H9 (cell line): Measurements from ENCODE around the gene GPC1. TPM values are rescaled to one million over a fixed set of nuclear protein-coding genes. Genes with fewer than 3 reads are reported as not detected.
A peak's percentile ranks its signal among the peaks of the same experiment; 100 is the strongest.

ENCODE experiments used
- DNase-seq: peaks from one replicate; pipeline ENCODE4 v3.0.0-alpha.2; 2017
- H2AFZ ChIP-seq: one replicate; pipeline ENCODE4 v1.6.1; 2013; ENCODE audit warnings: mild to moderate bottlenecking, low read length, control low read depth, moderate library complexity
- H2AK5ac ChIP-seq: 2 replicates; pipeline ENCODE4 v1.6.1; 2013; ENCODE audit warnings: low read length, control low read depth, mixed read lengths; ENCODE audit not compliant: insufficient read length
- H2BK120ac ChIP-seq: one replicate; pipeline ENCODE4 v1.6.1; 2013; ENCODE audit warnings: low read depth, mild to moderate bottlenecking, low read length, control low read depth, inconsistent platforms; ENCODE audit not compliant: poor library complexity, severe bottlenecking
- H2BK12ac ChIP-seq: 2 replicates; pipeline ENCODE4 v1.6.1; 2013; ENCODE audit warnings: low read length, control low read depth, mixed read lengths, low read depth; ENCODE audit not compliant: insufficient read length
- H2BK15ac ChIP-seq: 2 replicates; pipeline ENCODE4 v1.6.1; 2013; ENCODE audit warnings: low read depth, low read length, control low read depth
- H2BK20ac ChIP-seq: one replicate; pipeline ENCODE4 v1.6.1; 2013; ENCODE audit warnings: low read depth, mild to moderate bottlenecking, low read length, control low read depth, inconsistent platforms; ENCODE audit not compliant: poor library complexity, severe bottlenecking
- H2BK5ac ChIP-seq: 2 replicates; pipeline ENCODE4 v1.6.1; 2013; ENCODE audit warnings: low read length, control low read depth, mixed read lengths; ENCODE audit not compliant: insufficient read length
- H3K14ac ChIP-seq: 2 replicates; pipeline ENCODE4 v1.6.1; 2013; ENCODE audit warnings: low read length, control low read depth; ENCODE audit not compliant: insufficient read depth
- H3K18ac ChIP-seq: 2 replicates; pipeline ENCODE4 v1.6.1; 2013; ENCODE audit warnings: low read depth, mild to moderate bottlenecking, mixed read lengths, low read length, control low read depth; ENCODE audit not compliant: insufficient read length
- H3K23ac ChIP-seq: 2 replicates; pipeline ENCODE4 v1.6.1; 2013; ENCODE audit warnings: low read length, control low read depth, mixed read lengths, low read depth; ENCODE audit not compliant: insufficient read length
- H3K23me2 ChIP-seq: 2 replicates; pipeline ENCODE4 v1.6.1; 2013; ENCODE audit warnings: low read depth, mild to moderate bottlenecking, mixed read lengths, low read length, control low read depth; ENCODE audit not compliant: insufficient read length, poor library complexity, severe bottlenecking
- H3K27ac ChIP-seq: 2 replicates; pipeline ENCODE4 v1.5.1; 2013; ENCODE audit warnings: low read length, control low read depth, mixed read lengths, low read depth; ENCODE audit not compliant: insufficient read length
- H3K27me3 ChIP-seq: 2 replicates; pipeline ENCODE4 v1.6.1; 2013; ENCODE audit warnings: low read length, control low read depth, inconsistent platforms; ENCODE audit not compliant: insufficient read depth
- H3K4ac ChIP-seq: 2 replicates; pipeline ENCODE4 v1.6.1; 2013; ENCODE audit warnings: low read depth, mild to moderate bottlenecking, control low read depth, inconsistent platforms, low read length, moderate library complexity
- H3K4me1 ChIP-seq: 2 replicates; pipeline ENCODE4 v1.6.1; 2013; ENCODE audit warnings: low read length, control low read depth, inconsistent platforms; ENCODE audit not compliant: insufficient read depth
- H3K4me2 ChIP-seq: 2 replicates; pipeline ENCODE4 v1.6.1; 2013; ENCODE audit warnings: low read length, control low read depth, mixed read lengths; ENCODE audit not compliant: insufficient read length, insufficient read depth
- H3K56ac ChIP-seq: 2 replicates; pipeline ENCODE4 v1.6.1; 2013; ENCODE audit warnings: low read depth, mild to moderate bottlenecking, mixed read lengths, low read length, control low read depth; ENCODE audit not compliant: insufficient read length
- H3K79me1 ChIP-seq: 2 replicates; pipeline ENCODE4 v1.6.1; 2013; ENCODE audit warnings: low read depth, mild to moderate bottlenecking, moderate library complexity, low read length, control low read depth, inconsistent platforms; ENCODE audit not compliant: insufficient read depth, poor library complexity, severe bottlenecking
- H3K79me2 ChIP-seq: 2 replicates; pipeline ENCODE4 v1.6.1; 2013; ENCODE audit warnings: low read length, control low read depth, inconsistent platforms; ENCODE audit not compliant: insufficient read depth
- H3K9ac ChIP-seq: 2 replicates; pipeline ENCODE4 v1.6.1; 2013; ENCODE audit warnings: low read length, control low read depth, mixed read lengths; ENCODE audit not compliant: insufficient read length; ENCODE audit errors: extremely low read depth
- H3K9me3 ChIP-seq: one replicate; pipeline ENCODE4 v1.6.1; 2013; ENCODE audit warnings: low read depth, low read length, inconsistent platforms; ENCODE audit not compliant: control insufficient read depth
- H3T11ph ChIP-seq: one replicate; pipeline ENCODE4 v1.6.1; 2013; ENCODE audit warnings: mild to moderate bottlenecking, low read length, control low read depth, inconsistent platforms
- H4K20me1 ChIP-seq: one replicate; pipeline ENCODE4 v1.6.1; 2013; ENCODE audit not compliant: control insufficient read depth, insufficient read length, insufficient read depth
- H4K5ac ChIP-seq: 2 replicates; pipeline ENCODE4 v1.6.1; 2013; ENCODE audit warnings: low read depth, mild to moderate bottlenecking, mixed read lengths, low read length, control low read depth; ENCODE audit not compliant: insufficient read length
- H4K8ac ChIP-seq: replicated peaks from 2 replicates; pipeline ENCODE4 v1.6.1; 2013; ENCODE audit warnings: low read length, control low read depth, mixed read lengths, low read depth; ENCODE audit not compliant: insufficient read length
- H4K91ac ChIP-seq: 2 replicates; pipeline ENCODE4 v1.6.1; 2013; ENCODE audit warnings: low read depth, mild to moderate bottlenecking, moderate library complexity, mixed read lengths, low read length, control low read depth; ENCODE audit not compliant: insufficient read length
- H3K27ac Mint-ChIP-seq, 3 experiments: 2 replicates in 2 of 3; 3 replicates in 1 of 3; pipeline ENCODE4 v1.8.0; 2020 to 2021; ENCODE audit warnings: mixed read lengths in 3 of 3, mild to moderate bottlenecking in 1 of 3, moderate library complexity in 1 of 3
- H3K27me3 Mint-ChIP-seq: 2 replicates; pipeline ENCODE4 v1.8.0; 2021; ENCODE audit warnings: low read depth, mild to moderate bottlenecking, moderate library complexity, mixed read lengths
- H3K36me3 Mint-ChIP-seq, 3 experiments: 2 replicates in 2 of 3; 3 replicates in 1 of 3; pipeline ENCODE4 v1.8.0; 2020 to 2021; ENCODE audit warnings: low read depth in 3 of 3, mixed read lengths in 3 of 3; ENCODE audit not compliant: insufficient read depth in 1 of 3
- H3K4me1 Mint-ChIP-seq, 2 experiments: 2 replicates each; pipeline ENCODE4 v1.8.0; 2020; ENCODE audit warnings: mixed read lengths in 2 of 2
- H3K4me3 Mint-ChIP-seq, 2 experiments: 2 replicates in 1 of 2; 3 replicates in 1 of 2; pipeline ENCODE4 v1.8.0; 2020 to 2021; ENCODE audit warnings: mild to moderate bottlenecking in 2 of 2, mixed read lengths in 2 of 2, moderate library complexity in 1 of 2
- H3K9me3 Mint-ChIP-seq, 2 experiments: 2 replicates in 1 of 2; 3 replicates in 1 of 2; pipeline ENCODE4 v1.8.0; 2020; ENCODE audit warnings: mild to moderate bottlenecking in 2 of 2, mixed read lengths in 2 of 2, moderate library complexity in 1 of 2
- WGBS: extraction: QIAGEN DNeasy Blood & Tissue Kit; methylation state at CpG from one replicate; pipeline ENCODE4 v1.1.7; 2013; ENCODE audit warnings: missing lambda C conversion rate, low lambda C conversion rate, mixed read lengths; ENCODE audit not compliant: insufficient read length; ENCODE audit errors: extremely low coverage; 5-methylcytosine and 5-hydroxymethylcytosine counted together
- total RNA-seq: library from RNA; stranded (reverse); gene quantifications from 2 replicates; pipeline ENCODE4 v1.2.1, GENCODE V29; 2021
- TF ChIP-seq, protein P1 (sequence below): fragments of 200-600 bp; sonication (generic); conservative IDR thresholded peaks from 3 replicates; pipeline ENCODE4 v1.8.0; 2021; ENCODE audit warnings: antibody characterized with exemption, mild to moderate bottlenecking

The GPC1 gene
- total RNA-seq, 1 experiment from 2014 or later: 39.4 TPM

DNA sequence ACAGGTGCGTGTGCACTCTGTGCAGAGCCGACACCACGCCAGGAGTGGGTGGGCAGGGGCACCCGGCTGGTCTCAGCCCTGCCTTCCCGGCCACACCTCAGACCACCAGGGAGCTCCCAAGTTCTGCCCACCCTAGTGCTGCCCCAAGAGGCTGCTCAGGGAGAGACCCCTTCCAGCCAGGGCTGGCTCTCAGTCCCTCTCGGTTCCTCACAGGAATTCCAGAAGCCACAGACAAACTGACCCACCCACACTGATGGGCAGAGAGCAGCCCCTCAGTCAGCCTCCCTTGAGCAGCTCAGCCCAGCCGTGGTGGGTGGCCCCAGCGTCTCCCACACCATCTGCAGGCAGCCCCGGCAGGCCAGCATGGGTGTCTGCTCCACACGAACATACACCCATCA is 33.8 kb downstream of the GPC1 start:
- H3K4me1 ChIP-seq: no peaks in the 10 kb centered on the region
- no CpG with 5 or more reads among the region's 10 CpGs for WGBS
- H3K4me2 ChIP-seq: no peak overlapping the region

More for the DNA sequence above, 33.8 kb downstream of the GPC1 start:
- peaks cover 0 to 8% (median 6%) of the 10 kb centered on the region in 3 experiments; a peak in 6 of 7 replicates for H3K36me3 Mint-ChIP-seq
- no peaks in the 10 kb centered on the region for H3K23me2 ChIP-seq
- H3K9me3 ChIP-seq: no peaks in the 10 kb centered on the region
- no peak overlapping the region for H4K5ac ChIP-seq
- H3K56ac ChIP-seq: no peak overlapping the region
- no peak overlapping the region for H2BK20ac ChIP-seq
- H3K27ac Mint-ChIP-seq: no peak overlapping the region; a peak in 1 of 7 replicates
- H3K9ac ChIP-seq: no peak overlapping the region
- no peak overlapping the region for H4K8ac ChIP-seq
- H3K4me1 Mint-ChIP-seq: peaks cover 2 to 3% of the 10 kb centered on the region in 2 experiments; a peak in 2 of 4 replicates
- TF ChIP-seq, protein P1, sequence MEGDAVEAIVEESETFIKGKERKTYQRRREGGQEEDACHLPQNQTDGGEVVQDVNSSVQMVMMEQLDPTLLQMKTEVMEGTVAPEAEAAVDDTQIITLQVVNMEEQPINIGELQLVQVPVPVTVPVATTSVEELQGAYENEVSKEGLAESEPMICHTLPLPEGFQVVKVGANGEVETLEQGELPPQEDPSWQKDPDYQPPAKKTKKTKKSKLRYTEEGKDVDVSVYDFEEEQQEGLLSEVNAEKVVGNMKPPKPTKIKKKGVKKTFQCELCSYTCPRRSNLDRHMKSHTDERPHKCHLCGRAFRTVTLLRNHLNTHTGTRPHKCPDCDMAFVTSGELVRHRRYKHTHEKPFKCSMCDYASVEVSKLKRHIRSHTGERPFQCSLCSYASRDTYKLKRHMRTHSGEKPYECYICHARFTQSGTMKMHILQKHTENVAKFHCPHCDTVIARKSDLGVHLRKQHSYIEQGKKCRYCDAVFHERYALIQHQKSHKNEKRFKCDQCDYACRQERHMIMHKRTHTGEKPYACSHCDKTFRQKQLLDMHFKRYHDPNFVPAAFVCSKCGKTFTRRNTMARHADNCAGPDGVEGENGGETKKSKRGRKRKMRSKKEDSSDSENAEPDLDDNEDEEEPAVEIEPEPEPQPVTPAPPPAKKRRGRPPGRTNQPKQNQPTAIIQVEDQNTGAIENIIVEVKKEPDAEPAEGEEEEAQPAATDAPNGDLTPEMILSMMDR: peak; percentile 38; the same call in 1 of the 3 replicates
- H3T11ph ChIP-seq: no peak overlapping the region
- no peaks in the 10 kb centered on the region; the same call in 1 of the 2 replicates for H3K27me3 ChIP-seq
- no peak overlapping the region for H3K27ac ChIP-seq
- H3K23ac ChIP-seq: no peak overlapping the region
- no peak overlapping the region; a peak in 1 of 5 replicates for H3K4me3 Mint-ChIP-seq
- H4K20me1 ChIP-seq: no peaks in the 10 kb centered on the region
- H3K79me2 ChIP-seq: no peaks in the 10 kb centered on the region
- H2BK5ac ChIP-seq: no peak overlapping the region
- H2BK15ac ChIP-seq: no peak overlapping the region
- DNase-seq: peak; percentile 40
- H3K79me1 ChIP-seq: no peaks in the 10 kb centered on the region
- H2BK12ac ChIP-seq: no peak overlapping the region
- H4K91ac ChIP-seq: no peak overlapping the region
- peaks cover 19% of the 10 kb centered on the region for H3K27me3 Mint-ChIP-seq
- no peak overlapping the region for H2AK5ac ChIP-seq
- H2AFZ ChIP-seq: no peak overlapping the region
- H3K14ac ChIP-seq: no peak overlapping the region
- no peak overlapping the region for H3K4ac ChIP-seq
- H2BK120ac ChIP-seq: no peak overlapping the region
- H3K9me3 Mint-ChIP-seq: peaks cover 0 to 7% of the 10 kb centered on the region in 2 experiments
- no peak overlapping the region for H3K18ac ChIP-seq
